COR-L47 (cell line): Measurements from ENCODE around the gene TMEM106A.
"Not testable (repeated sequence)": the region's sequence is repeated elsewhere in the genome, so short reads cannot be mapped to it uniquely, and the experiment has no call there.

Experiments used
- DNase-seq: peaks from one replicate; lab custom pipeline; 2025; lab: John Stamatoyannopoulos, UW

TMEM106A gene, protein sequence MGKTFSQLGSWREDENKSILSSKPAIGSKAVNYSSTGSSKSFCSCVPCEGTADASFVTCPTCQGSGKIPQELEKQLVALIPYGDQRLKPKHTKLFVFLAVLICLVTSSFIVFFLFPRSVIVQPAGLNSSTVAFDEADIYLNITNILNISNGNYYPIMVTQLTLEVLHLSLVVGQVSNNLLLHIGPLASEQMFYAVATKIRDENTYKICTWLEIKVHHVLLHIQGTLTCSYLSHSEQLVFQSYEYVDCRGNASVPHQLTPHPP

DNA sequence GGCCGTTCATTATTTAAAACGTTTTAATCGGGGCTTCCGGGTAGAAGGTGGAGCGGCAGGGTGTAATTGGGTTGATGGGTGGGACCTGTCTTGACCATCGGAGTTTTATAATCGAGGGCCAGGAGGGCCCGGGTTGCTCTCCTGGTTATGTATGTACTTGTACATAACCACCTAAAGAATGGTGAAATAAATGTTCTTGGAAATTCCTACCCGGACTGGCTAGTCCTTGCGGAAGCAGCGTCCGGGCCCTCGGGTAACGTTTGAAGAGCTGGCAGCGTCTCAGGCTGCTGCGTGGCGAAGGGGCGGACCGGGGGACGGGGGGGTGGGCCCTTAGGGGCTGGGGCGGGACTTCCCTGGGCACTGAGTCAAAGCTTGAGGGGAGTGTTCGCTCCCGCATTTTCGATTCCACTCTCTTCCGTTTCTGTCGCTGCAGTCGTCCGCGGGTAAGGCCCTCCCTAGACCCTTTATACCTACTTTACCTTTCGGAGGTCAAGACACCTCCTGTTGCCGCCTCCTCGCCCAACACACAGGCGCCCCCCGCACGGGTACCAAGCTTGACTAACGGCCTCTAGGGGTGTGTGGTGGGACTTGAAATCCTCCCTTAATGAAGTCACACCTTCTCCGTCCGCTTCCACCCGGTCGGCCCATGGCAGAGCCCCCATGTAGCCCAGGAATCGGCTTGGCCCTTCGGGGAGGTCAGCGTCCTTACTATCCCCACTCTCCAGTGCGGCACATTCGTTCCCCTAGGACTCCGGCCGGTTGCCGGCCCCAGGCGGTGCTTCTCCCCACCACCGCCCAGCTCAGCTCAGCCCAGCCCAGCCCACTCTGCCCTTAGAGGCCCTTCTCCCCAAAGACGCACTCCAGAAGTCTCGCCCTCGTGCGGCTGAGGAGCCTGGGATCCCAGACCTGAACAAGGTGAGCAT is at the start of gene TMEM106A:
Gene TMEM106A, plus strand, starts transcription at position 396 of the 923 bp plus-strand sequence. CDS start 1,167 bp downstream, outside the sequence.
- DNase-seq, result peak; percentile 57

DNA sequence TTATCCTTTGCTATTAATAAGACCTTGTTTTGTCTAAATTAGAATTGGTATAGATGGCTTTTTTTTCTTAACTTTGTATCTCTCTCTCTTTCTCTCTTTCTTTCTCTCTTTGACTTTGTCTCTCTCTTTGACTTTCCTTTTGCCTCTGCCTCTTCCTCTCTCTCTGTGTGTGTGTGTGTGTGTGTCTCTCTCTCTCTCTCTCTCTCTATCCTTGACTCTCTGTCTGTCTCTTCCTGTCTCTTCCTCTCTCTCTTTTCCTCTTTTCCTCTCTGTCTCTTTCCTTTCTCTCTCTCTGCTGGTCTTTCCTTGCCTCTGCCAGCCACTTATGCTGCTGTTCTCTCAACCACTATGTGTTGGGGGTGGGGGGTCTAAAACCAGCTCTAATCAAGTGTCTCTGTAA is 45.7 kb upstream of the TMEM106A start:
- not testable (repeated sequence) for DNase-seq

DNA sequence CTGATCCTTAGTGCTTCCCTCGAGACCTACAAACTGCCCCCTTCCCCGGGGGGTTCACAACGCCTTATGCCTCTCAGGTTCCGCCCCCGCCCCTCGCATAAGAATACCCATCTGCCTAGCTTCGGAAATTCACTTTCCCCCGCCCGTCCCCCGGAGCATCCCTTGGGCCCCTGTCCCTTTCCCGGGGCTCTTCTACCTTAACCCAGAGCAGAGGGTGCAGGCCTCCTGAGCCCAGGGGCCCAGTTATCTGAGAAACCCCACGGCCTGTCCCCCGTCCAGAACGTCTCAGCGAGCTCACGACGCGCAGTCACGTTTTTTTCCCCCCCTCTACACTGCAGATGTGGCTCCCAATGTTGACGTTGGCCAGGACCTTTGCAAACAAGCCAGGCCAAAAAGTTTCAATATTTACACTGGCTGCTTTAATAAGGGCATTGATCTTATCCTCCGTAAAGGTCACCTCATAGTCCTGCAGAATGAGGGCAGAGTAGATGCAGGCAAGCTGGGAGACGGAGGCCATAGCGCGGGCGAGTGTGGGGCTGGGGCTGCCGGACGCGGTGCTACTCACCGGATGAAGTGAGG is 42.0 kb upstream of the TMEM106A start:
- DNase-seq, result no peak

DNA sequence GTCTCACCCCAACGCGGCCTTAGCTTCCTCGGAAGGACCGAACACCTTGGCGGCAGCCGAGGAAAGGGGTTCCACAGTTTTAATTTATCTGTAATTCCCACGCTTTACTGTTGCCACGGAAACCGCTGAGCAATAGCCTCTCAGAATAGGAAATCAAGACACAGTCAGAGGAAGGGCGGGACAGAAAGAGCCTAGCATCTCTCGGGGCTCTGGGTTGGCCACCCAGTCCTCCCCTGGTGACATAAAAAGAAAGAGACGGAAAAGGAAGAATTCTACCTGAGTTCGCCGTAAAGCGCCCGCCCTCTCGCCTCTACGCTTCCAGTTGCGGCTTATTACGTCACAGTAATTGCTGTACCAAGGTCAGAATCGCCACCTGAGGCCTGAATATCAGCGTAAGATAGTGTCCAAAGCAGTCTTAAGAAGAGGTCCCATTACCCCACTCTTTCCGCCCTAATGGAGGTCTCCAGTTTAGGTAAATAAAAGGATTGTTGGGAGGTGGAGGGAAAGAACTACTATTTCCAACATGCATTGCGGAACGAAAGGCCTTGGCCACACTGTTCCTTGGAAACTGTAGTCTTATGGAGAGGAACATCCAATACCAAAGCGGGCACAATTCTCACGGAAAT is 41.4 kb upstream of the TMEM106A start:
- DNase-seq, result peak; percentile 93

DNA sequence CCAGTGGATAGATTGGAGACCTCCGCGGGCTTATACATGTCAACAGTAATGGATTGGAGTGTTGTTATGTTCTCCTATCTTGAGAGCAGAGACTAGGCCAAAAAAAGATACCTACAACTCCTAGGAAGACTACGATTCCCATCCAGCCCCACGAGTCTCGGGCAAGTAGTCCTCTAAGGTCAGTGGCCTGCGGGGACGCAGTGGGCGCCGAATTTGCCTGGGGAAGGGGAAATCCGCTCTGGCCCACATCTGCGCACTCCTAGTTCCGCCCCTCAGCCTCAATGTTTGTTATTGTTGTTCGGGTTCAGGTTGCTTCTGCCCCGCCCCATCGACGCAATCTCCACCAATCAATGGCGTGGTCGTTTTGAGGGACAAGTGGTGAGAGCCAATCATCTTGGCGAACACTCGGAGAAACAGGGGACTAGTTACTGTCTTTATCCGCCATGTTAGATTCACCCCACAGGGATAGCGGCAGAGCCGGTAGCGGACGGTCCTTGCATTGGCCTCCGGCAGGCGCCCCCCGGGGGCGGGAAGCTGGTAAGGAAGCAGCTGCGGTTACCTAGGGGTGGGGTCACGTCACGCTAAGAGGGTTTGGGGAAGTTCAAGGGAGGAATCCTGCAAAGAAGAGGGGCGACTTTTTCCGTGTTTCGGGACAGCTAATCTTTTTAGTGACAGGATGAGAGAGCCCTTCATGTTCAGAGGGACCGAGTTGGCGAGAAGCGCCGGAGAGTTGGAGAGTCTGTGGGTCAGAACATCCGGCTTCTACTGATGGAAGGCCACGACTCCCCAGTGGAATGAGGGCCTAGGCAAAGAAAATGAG is 40.7 kb upstream of the TMEM106A start, which contains the start of gene NBR1:
Gene NBR1, plus strand, starts transcription at position 449 of the 820 bp plus-strand sequence. CDS start 4,586 bp downstream, outside the sequence.
- peak; percentile 97 for DNase-seq

DNA sequence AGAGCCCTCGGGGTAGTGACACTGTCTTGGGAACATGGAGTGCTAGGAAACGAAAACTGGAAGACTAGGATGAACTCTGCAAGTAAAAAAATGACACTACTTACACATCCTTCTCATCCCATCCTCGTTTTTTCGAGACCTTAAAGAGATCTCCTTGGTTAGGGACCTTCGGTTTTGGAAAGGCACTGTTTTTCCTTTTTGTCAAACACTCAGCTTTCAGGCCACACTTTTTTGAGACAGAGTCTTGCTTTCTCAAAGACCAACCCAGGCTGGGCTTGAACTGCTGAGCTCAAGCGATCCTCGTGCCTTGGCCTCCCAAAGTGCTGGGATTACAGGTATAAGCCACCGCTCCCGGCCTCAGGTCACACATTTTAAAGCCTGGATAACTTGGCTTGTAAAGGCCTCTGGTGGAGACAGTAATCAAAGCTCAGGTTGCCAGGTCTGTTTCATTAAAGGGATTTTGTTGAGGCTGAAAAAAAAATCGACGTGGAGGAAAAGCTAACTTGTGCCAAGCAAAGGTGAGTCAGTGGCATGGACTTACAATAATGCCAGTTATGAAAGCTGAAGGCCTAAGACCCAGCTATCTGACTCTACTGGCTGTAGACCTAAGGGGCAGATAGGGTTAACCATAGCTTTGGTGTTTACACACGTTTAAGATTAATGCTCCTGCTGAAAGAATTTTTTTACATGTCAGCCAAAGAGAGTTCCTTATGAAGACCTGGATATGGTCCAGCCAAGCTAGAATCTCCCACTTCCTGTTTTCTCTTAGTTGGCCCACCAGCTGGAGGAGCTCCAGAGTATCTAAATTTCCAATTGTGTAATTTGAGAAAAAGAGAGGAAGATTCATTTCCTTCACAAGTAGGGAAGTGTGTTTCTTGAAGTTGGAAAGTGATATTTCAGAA is 39.8 kb upstream of the TMEM106A start:
- DNase-seq, result peak; percentile 56

DNA sequence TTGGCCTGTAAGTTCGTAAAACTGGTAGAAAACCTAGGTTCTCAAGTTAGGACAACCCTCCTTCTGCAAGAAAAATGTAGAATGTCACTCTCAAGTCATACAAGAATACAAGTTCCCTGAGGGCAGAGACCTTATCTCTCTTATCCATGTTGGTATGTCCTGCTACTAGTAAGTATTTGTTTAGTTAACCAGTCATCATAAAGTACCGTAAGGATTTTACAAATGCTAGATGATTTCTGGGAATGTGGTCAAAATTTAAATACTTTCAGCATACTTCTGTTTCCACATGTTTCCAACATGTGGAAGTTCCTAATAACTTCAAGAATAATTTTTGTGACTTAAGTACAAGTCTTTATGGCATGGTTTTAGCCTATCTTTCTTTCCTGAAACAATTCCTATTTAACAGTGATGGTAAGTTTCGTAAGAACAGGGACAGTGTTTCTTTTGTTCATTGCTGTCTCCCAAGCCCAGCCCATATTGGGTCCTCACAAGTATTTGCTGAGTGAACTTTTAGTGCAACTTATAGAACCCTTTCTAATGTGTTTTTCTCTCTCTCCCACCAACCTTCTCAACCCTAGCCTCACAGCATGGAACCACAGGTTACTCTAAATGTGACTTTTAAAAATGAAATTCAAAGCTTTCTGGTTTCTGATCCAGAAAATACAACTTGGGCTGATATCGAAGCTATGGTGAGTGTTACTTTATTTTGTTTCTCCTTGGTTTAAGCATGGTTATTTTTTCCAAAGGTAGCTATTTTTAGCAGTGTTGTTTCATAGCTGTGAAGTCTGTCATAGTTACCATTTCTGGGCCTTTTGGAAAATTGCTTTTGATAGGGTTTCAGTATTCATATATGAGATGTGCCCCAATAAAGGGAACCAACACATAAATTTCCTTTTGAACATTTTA is 36.2 kb upstream of the TMEM106A start:
- DNase-seq, result no peak

DNA sequence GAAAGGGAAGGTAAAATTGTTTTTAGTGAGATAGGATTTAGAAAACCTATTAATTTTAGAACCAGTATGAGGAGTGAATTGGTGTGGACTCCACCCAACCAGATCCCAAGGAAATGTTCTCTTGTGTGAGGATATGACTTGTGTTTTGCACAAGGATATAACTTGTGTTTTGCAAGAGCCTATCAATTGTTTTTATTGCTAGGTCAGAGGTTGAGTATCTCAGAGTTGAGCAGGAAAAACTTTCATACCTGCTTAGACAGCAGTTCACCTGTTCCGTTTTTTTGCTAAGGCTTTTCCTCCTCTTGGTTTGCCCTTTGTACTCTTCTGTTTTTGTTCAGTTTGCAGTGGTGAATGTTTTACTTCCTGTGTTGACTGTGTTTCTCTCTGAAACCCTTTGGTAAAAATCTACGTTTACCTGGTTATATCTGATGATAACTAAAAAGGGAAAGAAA is 35.5 kb upstream of the TMEM106A start:
- no peak for DNase-seq

DNA sequence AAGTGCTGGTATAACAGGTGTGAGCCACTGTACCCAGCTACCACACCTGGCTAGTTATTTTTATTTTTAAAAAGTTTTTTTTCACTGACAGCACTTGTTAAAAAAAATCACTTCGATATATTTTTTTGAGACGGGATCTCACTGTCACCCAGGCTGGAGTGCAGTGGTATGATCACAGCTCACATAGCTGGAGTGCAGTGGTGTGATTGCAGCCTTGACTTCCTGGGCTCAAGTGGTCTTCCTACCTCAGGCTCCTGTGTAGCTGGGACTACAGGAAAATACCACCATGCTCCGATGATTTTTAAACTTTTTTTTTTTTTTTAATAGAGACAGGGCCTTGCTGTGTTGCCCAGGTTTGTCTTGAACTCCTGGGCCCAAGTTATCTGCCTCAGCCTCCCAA is 27.8 kb upstream of the TMEM106A start:
- DNase-seq, result no peak

DNA sequence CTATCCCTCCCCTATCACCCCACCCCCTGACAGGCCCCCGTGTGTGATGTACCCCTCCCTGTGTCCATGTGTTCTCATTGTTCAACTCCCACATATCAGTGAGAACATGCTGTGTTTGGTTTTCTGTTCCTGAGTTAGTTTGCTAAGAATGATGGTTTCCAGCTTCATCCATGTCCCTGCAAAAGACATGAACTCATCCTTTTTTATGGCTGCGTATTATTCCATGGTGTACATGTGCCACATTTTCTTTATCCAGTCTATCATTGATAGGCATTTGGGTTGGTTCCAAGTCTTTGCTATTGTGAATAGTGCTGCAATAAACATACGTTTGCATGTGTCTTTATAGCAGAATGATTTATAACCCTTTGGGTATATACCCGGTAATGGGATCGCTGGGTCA is 25.0 kb upstream of the TMEM106A start:
- not testable (repeated sequence) for DNase-seq

DNA sequence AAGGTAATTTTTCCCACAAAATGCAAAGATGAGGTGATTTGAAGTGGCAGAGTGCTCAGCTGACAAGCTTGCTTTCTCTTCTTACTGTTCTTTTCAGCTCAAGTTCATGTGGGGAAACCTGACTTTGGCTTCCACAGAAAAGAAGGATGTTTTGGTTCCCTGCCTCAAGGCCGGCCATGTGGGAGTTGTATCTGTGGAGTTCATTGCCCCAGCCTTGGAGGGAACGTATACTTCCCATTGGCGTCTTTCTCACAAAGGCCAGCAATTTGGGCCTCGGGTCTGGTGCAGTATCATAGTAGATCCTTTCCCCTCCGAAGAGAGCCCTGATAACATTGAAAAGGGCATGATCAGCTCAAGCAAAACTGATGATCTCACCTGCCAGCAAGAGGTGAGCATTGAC is 18.4 kb upstream of the TMEM106A start:
- DNase-seq, result no peak

DNA sequence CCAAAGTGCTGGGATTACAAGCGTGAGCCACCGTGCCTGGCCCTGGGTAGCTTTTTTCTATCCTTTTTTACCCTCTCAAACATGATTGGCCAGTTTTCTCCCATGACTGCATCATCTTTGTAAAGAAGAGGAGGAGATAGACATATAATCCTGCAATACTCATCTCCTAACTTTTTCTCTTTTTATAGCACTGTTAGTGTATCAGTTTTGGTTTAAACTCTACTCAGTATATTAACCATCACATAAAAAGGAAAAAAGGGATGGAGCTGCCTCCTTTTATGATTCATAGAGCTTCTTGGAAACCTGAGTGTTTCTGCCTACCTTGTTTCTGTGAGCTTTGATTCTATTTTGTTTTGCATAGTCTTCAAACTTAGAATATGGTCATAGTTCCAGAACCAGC is 12.0 kb upstream of the TMEM106A start:
- DNase-seq, result no peak

DNA sequence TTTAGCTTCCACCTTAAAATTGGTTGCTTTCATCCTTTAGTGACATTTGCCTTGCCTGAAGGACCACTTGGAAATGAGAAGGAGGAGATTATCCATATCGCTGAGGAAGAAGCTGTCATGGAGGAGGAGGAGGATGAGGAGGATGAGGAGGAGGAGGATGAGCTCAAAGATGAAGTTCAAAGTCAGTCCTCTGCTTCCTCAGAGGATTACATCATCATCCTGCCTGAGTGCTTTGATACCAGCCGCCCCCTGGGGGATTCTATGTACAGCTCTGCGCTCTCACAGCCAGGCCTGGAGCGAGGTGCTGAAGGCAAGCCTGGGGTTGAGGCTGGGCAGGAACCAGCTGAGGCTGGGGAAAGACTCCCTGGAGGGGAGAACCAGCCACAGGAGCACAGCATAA is 11.5 kb upstream of the TMEM106A start:
- DNase-seq, result no peak

DNA sequence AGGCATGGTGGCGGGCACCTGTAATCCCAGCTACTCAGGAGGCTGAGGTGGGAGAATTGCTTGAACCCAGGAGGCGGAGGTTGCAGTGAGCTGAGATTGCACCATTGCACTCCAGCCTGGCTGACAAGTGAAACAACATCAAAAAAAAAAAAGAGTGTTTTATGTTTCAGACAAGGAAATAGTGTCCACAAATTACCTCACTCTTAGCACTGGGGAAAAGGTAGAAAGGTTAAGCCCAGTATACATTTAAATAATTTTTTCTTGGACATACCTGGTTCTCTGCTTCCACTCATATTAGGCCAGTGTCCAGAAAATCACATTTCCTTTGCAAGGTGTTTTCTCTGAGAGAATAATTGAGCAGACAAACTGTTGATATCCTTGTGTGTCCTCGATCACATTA is 8.7 kb upstream of the TMEM106A start:
- not testable (repeated sequence) for DNase-seq

DNA sequence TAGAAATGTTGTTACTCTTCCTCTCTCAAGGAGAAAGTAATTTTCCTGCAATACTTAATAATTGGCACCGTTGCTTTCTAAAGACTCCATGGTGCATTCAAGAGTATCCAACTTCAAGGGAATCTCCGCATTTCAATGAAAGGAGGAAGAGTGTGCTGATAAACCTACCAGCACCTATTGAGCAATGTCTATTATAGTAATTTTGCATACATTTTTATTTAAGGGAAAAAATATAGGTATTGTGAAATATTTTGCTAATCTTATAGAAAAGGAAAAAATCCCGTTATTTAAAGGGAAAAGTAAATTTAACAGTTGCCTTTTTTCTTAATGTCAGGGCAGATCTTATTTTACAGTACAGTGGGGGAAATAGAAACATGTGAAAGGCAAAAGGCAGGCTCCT is 1.1 kb upstream of the TMEM106A start:
- no peak for DNase-seq

DNA sequence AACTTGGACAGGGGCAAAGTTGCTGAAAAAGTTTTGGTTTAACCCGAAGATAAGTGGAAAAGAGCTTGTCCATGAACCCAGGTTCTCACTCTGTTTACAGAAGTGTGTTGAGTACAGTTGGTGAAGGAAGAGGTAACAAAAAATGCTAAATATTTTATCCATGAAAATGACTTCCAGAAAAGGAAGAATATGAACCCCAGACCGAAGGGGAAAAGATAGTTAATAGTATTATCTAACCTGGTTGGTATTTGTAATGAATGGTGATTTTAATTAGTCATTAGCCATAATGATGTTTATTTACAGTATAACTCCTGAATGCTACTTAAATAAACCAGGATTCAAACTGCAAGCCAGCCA is 574 bp upstream of the TMEM106A start:
- DNase-seq, result no peak

DNA sequence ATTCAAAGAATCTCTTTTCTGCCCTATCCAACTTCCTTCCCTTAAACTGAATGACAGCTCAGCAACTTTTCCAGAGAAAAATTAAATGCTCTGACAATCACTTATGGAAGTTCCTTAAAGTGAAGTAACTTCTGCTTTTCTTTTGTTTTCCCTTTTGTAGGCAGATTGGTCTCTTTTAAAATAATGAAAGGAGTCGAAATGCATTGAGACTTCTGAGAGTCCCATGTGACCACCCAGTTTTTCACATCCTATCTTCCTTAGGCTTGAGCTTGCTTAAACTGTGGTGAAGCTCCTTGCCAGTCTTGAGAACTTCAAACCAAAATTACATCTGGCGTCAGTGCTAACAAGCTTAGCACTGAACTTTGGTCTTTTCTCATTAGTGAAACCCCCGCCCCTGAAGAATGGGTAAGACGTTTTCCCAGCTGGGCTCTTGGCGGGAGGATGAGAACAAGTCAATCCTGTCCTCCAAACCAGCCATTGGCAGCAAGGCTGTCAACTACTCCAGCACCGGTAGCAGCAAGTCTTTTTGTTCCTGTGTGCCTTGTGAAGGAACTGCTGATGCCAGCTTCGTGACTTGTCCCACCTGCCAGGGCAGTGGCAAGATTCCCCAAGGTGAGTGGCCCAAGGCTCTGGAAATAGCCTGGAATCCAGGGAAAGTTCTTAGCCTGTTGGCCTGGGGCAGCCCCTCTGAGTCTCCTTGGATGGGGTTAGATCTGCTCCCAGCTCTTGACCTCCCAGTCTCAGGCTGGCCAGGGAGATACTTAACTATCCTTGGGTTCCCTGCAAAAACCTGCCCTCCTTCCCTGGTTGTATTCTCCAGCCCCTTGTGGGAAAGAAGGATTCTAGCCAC is 1.2 kb downstream of the TMEM106A start:
- no peak for DNase-seq

DNA sequence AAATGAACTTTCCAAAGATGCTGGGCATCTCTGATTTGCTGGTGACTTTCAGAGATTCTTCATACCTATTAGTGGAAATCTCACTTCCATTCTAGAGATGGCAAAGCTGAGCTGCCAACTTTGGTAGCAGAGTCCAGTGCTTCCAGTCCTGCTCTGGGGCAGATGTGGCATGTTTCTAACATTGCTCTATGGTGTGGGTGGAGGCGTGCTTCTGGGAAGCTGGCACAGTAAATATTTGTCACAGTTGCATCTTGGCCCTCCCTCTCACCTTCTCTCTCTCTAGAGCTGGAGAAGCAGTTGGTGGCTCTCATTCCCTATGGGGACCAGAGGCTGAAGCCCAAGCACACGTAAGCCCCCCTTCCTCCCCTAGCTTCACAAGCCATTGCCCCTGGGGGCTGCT is 1.9 kb downstream of the TMEM106A start:
- no peak for DNase-seq
